H9 (cell line): ENCODE measurements around the gene HIC2. TPM values are rescaled to one million over a fixed set of nuclear protein-coding genes. Genes with fewer than 3 reads are reported as not detected.
"Not testable (repeated sequence)": the region's sequence is repeated elsewhere in the genome, so short reads cannot be mapped to it uniquely, and the experiment has no call there.

Experiments used
- DNase-seq: peaks from one replicate; pipeline ENCODE4 v3.0.0-alpha.2; 2017
- H2AFZ ChIP-seq: one replicate; pipeline ENCODE4 v1.6.1; 2013; ENCODE audit warnings: mild to moderate bottlenecking, low read length, control low read depth, moderate library complexity
- H2AK5ac ChIP-seq: 2 replicates; pipeline ENCODE4 v1.6.1; 2013; ENCODE audit warnings: low read length, control low read depth, mixed read lengths; ENCODE audit not compliant: insufficient read length
- H2BK120ac ChIP-seq: one replicate; pipeline ENCODE4 v1.6.1; 2013; ENCODE audit warnings: low read depth, mild to moderate bottlenecking, low read length, control low read depth, inconsistent platforms; ENCODE audit not compliant: poor library complexity, severe bottlenecking
- H2BK12ac ChIP-seq: 2 replicates; pipeline ENCODE4 v1.6.1; 2013; ENCODE audit warnings: low read length, control low read depth, mixed read lengths, low read depth; ENCODE audit not compliant: insufficient read length
- H2BK15ac ChIP-seq: 2 replicates; pipeline ENCODE4 v1.6.1; 2013; ENCODE audit warnings: low read depth, low read length, control low read depth
- H2BK20ac ChIP-seq: one replicate; pipeline ENCODE4 v1.6.1; 2013; ENCODE audit warnings: low read depth, mild to moderate bottlenecking, low read length, control low read depth, inconsistent platforms; ENCODE audit not compliant: poor library complexity, severe bottlenecking
- H2BK5ac ChIP-seq: 2 replicates; pipeline ENCODE4 v1.6.1; 2013; ENCODE audit warnings: low read length, control low read depth, mixed read lengths; ENCODE audit not compliant: insufficient read length
- H3K14ac ChIP-seq: 2 replicates; pipeline ENCODE4 v1.6.1; 2013; ENCODE audit warnings: low read length, control low read depth; ENCODE audit not compliant: insufficient read depth
- H3K18ac ChIP-seq: 2 replicates; pipeline ENCODE4 v1.6.1; 2013; ENCODE audit warnings: low read depth, mild to moderate bottlenecking, mixed read lengths, low read length, control low read depth; ENCODE audit not compliant: insufficient read length
- H3K23ac ChIP-seq: 2 replicates; pipeline ENCODE4 v1.6.1; 2013; ENCODE audit warnings: low read length, control low read depth, mixed read lengths, low read depth; ENCODE audit not compliant: insufficient read length
- H3K23me2 ChIP-seq: 2 replicates; pipeline ENCODE4 v1.6.1; 2013; ENCODE audit warnings: low read depth, mild to moderate bottlenecking, mixed read lengths, low read length, control low read depth; ENCODE audit not compliant: insufficient read length, poor library complexity, severe bottlenecking
- H3K27ac ChIP-seq: 2 replicates; pipeline ENCODE4 v1.5.1; 2013; ENCODE audit warnings: low read length, control low read depth, mixed read lengths, low read depth; ENCODE audit not compliant: insufficient read length
- H3K27me3 ChIP-seq: 2 replicates; pipeline ENCODE4 v1.6.1; 2013; ENCODE audit warnings: low read length, control low read depth, inconsistent platforms; ENCODE audit not compliant: insufficient read depth
- H3K4ac ChIP-seq: 2 replicates; pipeline ENCODE4 v1.6.1; 2013; ENCODE audit warnings: low read depth, mild to moderate bottlenecking, control low read depth, inconsistent platforms, low read length, moderate library complexity
- H3K4me1 ChIP-seq: 2 replicates; pipeline ENCODE4 v1.6.1; 2013; ENCODE audit warnings: low read length, control low read depth, inconsistent platforms; ENCODE audit not compliant: insufficient read depth
- H3K4me2 ChIP-seq: 2 replicates; pipeline ENCODE4 v1.6.1; 2013; ENCODE audit warnings: low read length, control low read depth, mixed read lengths; ENCODE audit not compliant: insufficient read length, insufficient read depth
- H3K56ac ChIP-seq: 2 replicates; pipeline ENCODE4 v1.6.1; 2013; ENCODE audit warnings: low read depth, mild to moderate bottlenecking, mixed read lengths, low read length, control low read depth; ENCODE audit not compliant: insufficient read length
- H3K79me1 ChIP-seq: 2 replicates; pipeline ENCODE4 v1.6.1; 2013; ENCODE audit warnings: low read depth, mild to moderate bottlenecking, moderate library complexity, low read length, control low read depth, inconsistent platforms; ENCODE audit not compliant: insufficient read depth, poor library complexity, severe bottlenecking
- H3K79me2 ChIP-seq: 2 replicates; pipeline ENCODE4 v1.6.1; 2013; ENCODE audit warnings: low read length, control low read depth, inconsistent platforms; ENCODE audit not compliant: insufficient read depth
- H3K9ac ChIP-seq: 2 replicates; pipeline ENCODE4 v1.6.1; 2013; ENCODE audit warnings: low read length, control low read depth, mixed read lengths; ENCODE audit not compliant: insufficient read length; ENCODE audit errors: extremely low read depth
- H3K9me3 ChIP-seq: one replicate; pipeline ENCODE4 v1.6.1; 2013; ENCODE audit warnings: low read depth, low read length, inconsistent platforms; ENCODE audit not compliant: control insufficient read depth
- H3T11ph ChIP-seq: one replicate; pipeline ENCODE4 v1.6.1; 2013; ENCODE audit warnings: mild to moderate bottlenecking, low read length, control low read depth, inconsistent platforms
- H4K20me1 ChIP-seq: one replicate; pipeline ENCODE4 v1.6.1; 2013; ENCODE audit not compliant: control insufficient read depth, insufficient read length, insufficient read depth
- H4K5ac ChIP-seq: 2 replicates; pipeline ENCODE4 v1.6.1; 2013; ENCODE audit warnings: low read depth, mild to moderate bottlenecking, mixed read lengths, low read length, control low read depth; ENCODE audit not compliant: insufficient read length
- H4K8ac ChIP-seq: replicated peaks from 2 replicates; pipeline ENCODE4 v1.6.1; 2013; ENCODE audit warnings: low read length, control low read depth, mixed read lengths, low read depth; ENCODE audit not compliant: insufficient read length
- H4K91ac ChIP-seq: 2 replicates; pipeline ENCODE4 v1.6.1; 2013; ENCODE audit warnings: low read depth, mild to moderate bottlenecking, moderate library complexity, mixed read lengths, low read length, control low read depth; ENCODE audit not compliant: insufficient read length
- H3K27ac Mint-ChIP-seq, 3 experiments: 2 replicates in 2 of 3; 3 replicates in 1 of 3; pipeline ENCODE4 v1.8.0; 2020 to 2021; ENCODE audit warnings: mixed read lengths in 3 of 3, mild to moderate bottlenecking in 1 of 3, moderate library complexity in 1 of 3
- H3K27me3 Mint-ChIP-seq: 2 replicates; pipeline ENCODE4 v1.8.0; 2021; ENCODE audit warnings: low read depth, mild to moderate bottlenecking, moderate library complexity, mixed read lengths
- H3K36me3 Mint-ChIP-seq, 3 experiments: 2 replicates in 2 of 3; 3 replicates in 1 of 3; pipeline ENCODE4 v1.8.0; 2020 to 2021; ENCODE audit warnings: low read depth in 3 of 3, mixed read lengths in 3 of 3; ENCODE audit not compliant: insufficient read depth in 1 of 3
- H3K4me1 Mint-ChIP-seq, 2 experiments: 2 replicates each; pipeline ENCODE4 v1.8.0; 2020; ENCODE audit warnings: mixed read lengths in 2 of 2
- H3K4me3 Mint-ChIP-seq, 2 experiments: 2 replicates in 1 of 2; 3 replicates in 1 of 2; pipeline ENCODE4 v1.8.0; 2020 to 2021; ENCODE audit warnings: mild to moderate bottlenecking in 2 of 2, mixed read lengths in 2 of 2, moderate library complexity in 1 of 2
- H3K9me3 Mint-ChIP-seq, 2 experiments: 2 replicates in 1 of 2; 3 replicates in 1 of 2; pipeline ENCODE4 v1.8.0; 2020; ENCODE audit warnings: mild to moderate bottlenecking in 2 of 2, mixed read lengths in 2 of 2, moderate library complexity in 1 of 2
- WGBS: extraction: QIAGEN DNeasy Blood & Tissue Kit; methylation state at CpG from one replicate; pipeline ENCODE4 v1.1.7; 2013; ENCODE audit warnings: missing lambda C conversion rate, low lambda C conversion rate, mixed read lengths; ENCODE audit not compliant: insufficient read length; ENCODE audit errors: extremely low coverage; 5-methylcytosine and 5-hydroxymethylcytosine counted together
- total RNA-seq: library from RNA; stranded (reverse); gene quantifications from 2 replicates; pipeline ENCODE4 v1.2.1, GENCODE V29; 2021

Gene HIC2
- total RNA-seq, 1 experiment from 2014 or later, result 24.9 TPM

DNA sequence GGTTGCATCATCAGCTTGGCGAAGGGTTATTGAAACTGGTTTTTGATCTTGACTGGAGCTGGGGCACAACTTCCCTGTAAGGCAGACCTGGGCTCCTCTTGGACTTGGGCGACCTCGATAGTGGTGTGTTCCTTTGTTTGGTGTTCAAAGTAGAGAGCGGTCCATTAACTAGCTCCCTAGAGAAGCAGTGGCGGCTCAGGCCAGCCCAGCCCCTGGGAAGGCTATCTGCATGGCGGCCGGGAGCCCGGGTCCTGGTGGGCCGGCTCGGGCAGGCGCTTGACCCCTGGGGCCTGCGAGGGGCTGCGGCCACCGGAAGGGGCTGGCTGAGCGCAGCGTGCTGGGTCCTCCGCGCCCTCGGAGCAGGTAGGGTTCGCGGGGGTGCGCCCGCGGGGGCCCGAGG is 796 bp upstream of the HIC2 start:
- not testable (repeated sequence) for H3K79me2 ChIP-seq, H3K27me3 Mint-ChIP-seq, H3K4me1 ChIP-seq, H2BK15ac ChIP-seq, DNase-seq, H3K27ac ChIP-seq, H4K20me1 ChIP-seq, H3K4me2 ChIP-seq, H2BK5ac ChIP-seq, H2AK5ac ChIP-seq, H2BK120ac ChIP-seq, H2BK12ac ChIP-seq, H3K79me1 ChIP-seq, H3K36me3 Mint-ChIP-seq, H3K4me1 Mint-ChIP-seq, H2AFZ ChIP-seq, H4K91ac ChIP-seq, H3K23ac ChIP-seq, H3K4me3 Mint-ChIP-seq, H3K27me3 ChIP-seq, H3K14ac ChIP-seq, H3K9me3 ChIP-seq, H3K27ac Mint-ChIP-seq, H4K5ac ChIP-seq, H3K9ac ChIP-seq, H3K56ac ChIP-seq, H2BK20ac ChIP-seq, H4K8ac ChIP-seq, H3K23me2 ChIP-seq, H3K18ac ChIP-seq, H3K4ac ChIP-seq, H3K9me3 Mint-ChIP-seq, H3T11ph ChIP-seq
- no CpG with 5 or more reads among the region's 25 CpGs for WGBS

DNA sequence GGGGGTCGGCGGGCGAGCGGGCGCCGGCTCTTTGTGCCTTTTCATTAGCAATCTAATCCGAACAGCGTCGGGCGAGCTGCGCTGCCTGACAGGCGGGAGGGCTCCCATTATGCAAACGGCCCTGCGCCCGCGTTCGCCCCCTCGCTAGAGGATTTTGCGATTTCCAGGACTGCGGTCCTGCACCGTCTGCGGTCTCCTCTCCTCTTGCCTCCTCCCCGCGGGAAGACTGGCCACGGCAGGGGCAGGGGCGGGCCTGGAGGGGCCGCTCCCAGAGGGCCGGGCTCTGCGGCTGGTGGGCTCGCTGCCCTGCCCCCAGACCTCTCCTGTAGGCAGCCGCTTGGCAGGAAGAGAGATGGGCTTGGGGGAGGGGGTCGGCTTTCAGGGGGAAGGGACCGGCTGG is 682 bp downstream of the HIC2 start:
- not testable (repeated sequence) for H3K4me2 ChIP-seq, H3K9ac ChIP-seq
- no CpG with 5 or more reads among the region's 33 CpGs for WGBS

More for the DNA sequence above, 682 bp downstream of the HIC2 start:
- H2BK120ac ChIP-seq, H4K20me1 ChIP-seq, H3K27ac ChIP-seq, H3K4ac ChIP-seq, H2BK15ac ChIP-seq, H3K14ac ChIP-seq, H4K8ac ChIP-seq, H2AK5ac ChIP-seq, H2BK5ac ChIP-seq, H3K79me1 ChIP-seq, H3K4me1 ChIP-seq, H3K79me2 ChIP-seq, H4K5ac ChIP-seq, H3K9me3 ChIP-seq, H3K18ac ChIP-seq, H3K36me3 Mint-ChIP-seq, H3K27ac Mint-ChIP-seq, H3K27me3 Mint-ChIP-seq, H2AFZ ChIP-seq, H3K27me3 ChIP-seq, H4K91ac ChIP-seq, H3K23ac ChIP-seq, H2BK12ac ChIP-seq, DNase-seq, H3T11ph ChIP-seq, H3K56ac ChIP-seq, H3K4me1 Mint-ChIP-seq, H3K23me2 ChIP-seq, H2BK20ac ChIP-seq, H3K9me3 Mint-ChIP-seq: not testable (repeated sequence)
- H3K4me3 Mint-ChIP-seq, result peak overlapping the region; percentile 65 to 79
